H1 (cell line): ENCODE measurements around the gene RAD51B. TPM values are rescaled to one million over a fixed set of nuclear protein-coding genes. Genes with fewer than 3 reads are reported as not detected.

ENCODE experiments used
- KDM1A ChIP-seq: fragments of 200-600, 300-600 bp; sonication (generic); IDR thresholded peaks from 2 replicates; pipeline ENCODE4 v1.7.1; 2016; ENCODE audit warnings: mild to moderate bottlenecking, low read length, borderline replicate concordance
- polyA plus RNA-seq, 7 experiments: library from polyadenylated mRNA; depleted of rRNA in 3 of 7; stranded (reverse) in 5 of 7; unstranded in 2 of 7; fragments of >200 nt in 5 of 7; fragments of 200-250 nt in 2 of 7; gene quantifications; 1 replicate in 5 of 7; 2 replicates in 1 of 7; 4 replicates in 1 of 7; pipeline versions ENCODE4 v1.2.1 to v1.2.3, GENCODE V29; 2011 to 2013; ENCODE audit warnings: missing spikeins in 2 of 7, mixed read lengths in 2 of 7
- total RNA-seq: library from RNA; stranded (reverse); fragmentation: NEBNext Ultra II Directional; extraction: Animal tissue kit (Norgen Biotek cat#: 25700); gene quantifications from 2 replicates; pipeline ENCODE4 v1.2.1, GENCODE V29; 2021

Gene RAD51B
- total and polyA plus RNA-seq, 2 of the 8 experiments (the other 6 are each of a cell fraction or from before 2014, with no cell fraction given) = 3.9 to 14.9 TPM

DNA sequence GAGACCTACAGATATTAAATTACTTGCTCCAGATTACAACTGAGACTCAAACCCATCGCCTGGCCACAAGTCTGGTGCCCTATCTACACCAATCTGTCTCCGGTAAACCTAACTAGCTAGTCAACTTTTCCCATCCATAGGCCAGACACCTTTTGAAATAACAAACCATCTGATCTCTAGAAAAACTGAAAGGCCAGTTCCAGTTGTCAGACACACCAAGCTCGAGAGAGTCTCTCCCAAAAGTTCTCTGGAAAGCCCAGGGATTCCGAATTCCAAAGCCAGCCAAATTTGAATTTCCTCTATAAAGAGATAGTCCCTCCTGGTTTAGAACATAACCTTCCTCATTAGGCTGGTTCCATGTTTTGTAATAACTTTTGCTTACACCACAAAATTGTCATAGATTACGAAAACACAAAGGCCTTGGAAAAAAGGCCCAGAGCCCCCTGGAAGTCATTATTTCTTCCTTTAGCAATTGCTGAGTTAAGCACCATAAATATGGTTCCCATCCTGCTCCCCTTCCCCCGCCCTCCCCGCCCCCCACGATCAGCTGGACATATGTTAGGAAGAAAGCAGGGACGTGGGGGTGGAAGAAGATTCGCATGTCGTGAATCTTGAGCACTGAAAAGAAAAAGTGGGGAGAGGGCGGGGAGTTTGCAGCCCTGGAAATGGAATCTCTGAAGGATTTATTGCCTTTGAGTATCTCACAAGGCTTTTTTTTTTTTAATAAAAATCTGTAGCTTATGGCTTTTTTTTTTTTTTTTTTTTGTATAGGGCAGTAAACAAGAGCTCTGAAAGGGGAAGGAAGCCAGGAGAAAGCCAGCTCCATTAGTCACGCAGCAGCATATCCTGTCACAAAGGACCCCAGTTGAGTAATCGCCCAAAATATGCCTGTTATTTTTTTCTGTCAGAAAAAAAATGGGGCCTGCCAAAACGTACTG is 862.9 kb downstream of the RAD51B start (continued):
- TF ChIP-seq KDM1A = no peak
- TF ChIP-seq, all 59 proteins: peak for 0
